SW480 (cell line): ENCODE results near the gene CYTH2.
A peak's percentile ranks its signal among the peaks of the same experiment; 100 is the strongest.

ENCODE experiments used
- DNase-seq: peaks from one replicate; pipeline ENCODE4 v3.0.0-alpha.2; 2016; ENCODE audit warnings: low spot score

CYTH2 gene

DNA sequence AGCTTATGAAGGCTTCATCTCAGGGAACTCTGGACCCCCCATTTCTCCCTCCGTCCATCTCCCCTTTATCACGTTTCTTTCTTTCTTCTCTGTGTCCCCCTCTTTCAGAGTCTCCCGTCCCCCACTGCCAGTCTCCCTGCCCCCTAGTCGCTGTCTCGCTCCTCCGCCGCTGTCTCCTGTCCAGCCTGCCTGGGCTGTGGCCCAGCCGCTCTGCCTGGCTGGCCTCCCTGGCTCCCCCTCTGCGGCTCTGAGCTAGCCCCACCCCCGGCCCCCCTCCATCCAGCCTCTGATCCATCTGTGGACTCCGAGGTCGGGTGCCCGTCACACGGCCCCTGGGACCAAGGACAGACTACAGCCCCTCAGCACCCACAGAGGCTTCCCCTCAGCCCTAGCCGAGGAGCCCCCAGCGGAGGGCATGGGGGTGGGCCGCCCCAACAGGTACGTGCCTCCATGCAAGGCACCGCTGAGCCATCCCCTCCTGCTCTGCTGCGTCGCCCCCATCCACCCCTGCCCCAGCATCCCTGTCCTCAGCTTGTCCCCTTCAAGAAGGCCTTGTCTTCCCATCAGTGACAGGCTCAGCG is 14.9 kb upstream of the CYTH2 start:
- no peak for DNase-seq

DNA sequence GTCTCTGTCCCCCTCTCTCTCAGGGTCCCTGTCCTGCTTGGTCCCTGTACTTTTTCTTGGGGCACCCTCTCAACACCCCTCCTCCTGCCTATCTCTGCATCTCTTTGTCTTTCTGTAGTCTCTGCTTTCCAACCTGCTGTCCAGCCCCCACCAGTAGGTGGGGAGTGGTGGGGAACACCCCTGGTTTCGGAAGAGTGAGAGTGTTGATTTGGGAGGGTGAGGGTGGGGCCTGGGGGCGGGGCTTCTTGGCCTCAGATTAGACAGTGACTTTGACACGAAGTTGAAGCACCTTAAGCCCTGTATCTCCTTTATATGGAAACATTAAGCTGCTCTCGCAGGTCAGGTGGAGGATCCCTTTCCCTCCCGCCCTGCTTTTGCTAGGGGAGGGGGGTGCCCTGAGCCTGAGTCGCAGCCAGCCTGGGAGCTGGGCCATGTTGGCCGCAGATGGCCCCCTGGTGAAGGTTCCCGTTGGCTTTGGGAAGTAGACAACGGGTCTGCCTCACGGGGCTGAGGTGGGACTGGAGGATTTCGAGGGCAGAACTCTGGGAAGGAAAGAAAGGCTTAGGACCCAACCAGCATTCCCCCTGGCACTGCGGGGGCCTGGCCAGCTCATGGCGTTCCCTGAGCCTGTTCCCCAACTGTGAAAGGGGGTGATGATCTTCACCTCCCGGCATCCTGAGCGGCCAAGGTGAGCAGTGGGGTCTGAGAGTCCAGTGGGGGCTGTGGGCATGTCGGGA is 13.8 kb upstream of the CYTH2 start, which contains the start of gene KCNJ14:
KCNJ14 (plus strand) TSS at position 404 of the 737 bp plus-strand sequence. CDS start 6,151 bp downstream, outside the sequence.
- DNase-seq = no peak

DNA sequence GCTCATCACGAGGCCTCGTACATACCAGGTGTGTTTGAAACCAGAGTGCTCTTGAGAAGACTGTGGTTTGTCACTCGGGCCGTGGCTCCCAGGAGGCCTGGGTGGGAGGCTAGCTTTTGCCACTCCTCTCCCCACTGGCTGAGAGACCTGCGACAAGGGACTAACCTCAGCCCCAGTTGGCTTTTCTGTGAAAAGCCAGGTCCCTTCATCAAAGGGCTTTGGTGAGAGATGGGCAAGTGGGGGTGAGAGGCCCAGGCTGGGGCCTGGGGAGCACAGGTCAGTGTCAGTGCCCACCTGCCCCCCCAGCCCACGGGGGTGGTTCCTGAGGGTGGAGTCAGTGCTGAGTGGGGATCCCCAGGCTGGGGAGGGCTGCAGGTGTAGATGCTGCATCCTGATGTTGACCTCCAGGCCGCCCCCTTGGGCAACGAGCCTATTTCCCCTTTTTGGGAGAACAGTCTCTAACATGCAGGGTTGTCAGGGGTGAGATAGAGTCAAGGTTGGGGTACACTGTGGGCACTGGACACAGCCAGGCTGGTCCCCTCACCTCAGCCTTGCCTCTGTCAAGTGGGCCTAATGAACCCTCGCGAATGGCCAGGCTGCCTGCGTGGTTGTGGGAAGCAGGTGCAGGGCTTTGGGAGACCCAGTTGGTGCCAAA is 13.1 kb upstream of the CYTH2 start:
- DNase-seq = no peak

DNA sequence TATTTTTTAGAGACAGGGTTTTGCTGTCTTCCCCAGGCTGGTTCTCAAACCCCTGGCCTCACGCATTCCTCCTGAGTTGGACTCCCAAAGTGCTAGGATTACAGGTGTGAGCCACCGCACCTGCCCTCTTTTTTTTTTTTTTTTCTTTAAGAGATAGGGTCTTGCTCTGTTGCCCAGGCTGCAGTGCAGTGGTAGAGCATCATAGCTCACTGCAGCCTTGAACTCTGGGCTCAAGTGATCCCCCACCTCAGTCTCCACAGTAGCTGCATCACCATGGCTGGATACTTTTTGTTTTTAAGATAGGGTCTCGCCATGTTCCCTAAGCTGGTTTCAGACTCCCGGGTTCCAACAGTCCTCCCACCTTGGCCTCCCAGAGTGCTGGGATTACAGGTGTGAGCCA is 12.3 kb upstream of the CYTH2 start:
- DNase-seq = no peak

DNA sequence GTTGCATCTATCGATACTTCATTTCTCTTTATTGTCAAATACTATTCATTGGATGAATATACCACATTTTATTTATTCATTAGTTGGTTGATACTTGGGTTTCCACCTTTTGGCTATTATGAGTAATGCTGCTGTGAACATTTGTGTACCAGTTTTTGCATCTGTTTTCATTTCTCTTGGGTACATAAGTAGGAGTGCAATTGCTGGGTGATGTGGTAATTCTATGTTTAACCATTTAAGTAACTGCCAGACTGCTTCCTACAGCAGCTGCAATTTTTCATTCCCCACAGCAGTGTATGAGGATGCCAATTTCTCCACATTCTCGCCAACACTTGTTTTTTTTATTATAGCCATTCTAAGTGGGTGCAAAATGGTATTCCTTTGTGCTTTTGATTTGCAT is 11.2 kb upstream of the CYTH2 start:
- DNase-seq = no peak

DNA sequence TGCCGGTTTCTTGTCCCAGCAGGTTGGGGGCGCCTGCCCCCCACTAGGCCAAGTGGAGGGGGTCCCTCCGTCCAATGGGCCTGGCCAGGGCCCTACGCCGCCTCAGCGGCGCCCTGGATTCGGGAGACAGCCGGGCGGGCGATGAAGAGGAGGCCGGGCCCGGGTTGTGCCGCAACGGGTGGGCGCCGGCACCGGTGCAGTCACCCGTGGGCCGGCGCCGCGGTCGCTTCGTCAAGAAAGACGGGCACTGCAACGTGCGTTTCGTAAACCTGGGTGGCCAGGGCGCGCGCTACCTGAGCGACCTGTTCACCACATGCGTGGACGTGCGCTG is 7.6 kb upstream of the CYTH2 start:
- DNase-seq = no peak

DNA sequence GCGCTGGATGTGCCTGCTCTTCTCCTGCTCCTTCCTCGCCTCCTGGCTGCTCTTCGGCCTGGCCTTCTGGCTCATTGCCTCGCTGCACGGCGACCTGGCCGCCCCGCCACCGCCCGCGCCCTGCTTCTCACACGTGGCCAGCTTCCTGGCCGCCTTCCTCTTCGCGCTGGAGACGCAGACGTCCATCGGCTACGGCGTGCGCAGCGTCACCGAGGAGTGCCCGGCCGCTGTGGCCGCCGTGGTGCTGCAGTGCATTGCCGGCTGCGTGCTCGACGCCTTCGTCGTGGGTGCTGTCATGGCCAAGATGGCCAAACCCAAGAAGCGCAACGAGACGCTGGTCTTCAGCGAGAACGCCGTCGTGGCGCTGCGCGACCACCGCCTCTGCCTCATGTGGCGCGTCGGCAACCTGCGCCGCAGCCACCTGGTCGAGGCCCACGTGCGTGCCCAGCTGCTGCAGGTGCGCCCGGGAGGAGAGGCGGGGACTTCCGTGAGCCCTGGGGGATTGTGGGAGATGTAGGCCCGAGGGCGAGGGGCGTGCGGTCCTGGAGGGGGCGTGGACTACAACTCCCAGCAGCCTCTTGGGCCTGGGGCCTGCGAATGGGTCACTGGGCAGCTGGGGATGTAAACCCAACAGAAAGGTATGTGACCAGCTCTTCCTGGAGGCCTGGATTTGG is 7.0 kb upstream of the CYTH2 start:
- no peak for DNase-seq

DNA sequence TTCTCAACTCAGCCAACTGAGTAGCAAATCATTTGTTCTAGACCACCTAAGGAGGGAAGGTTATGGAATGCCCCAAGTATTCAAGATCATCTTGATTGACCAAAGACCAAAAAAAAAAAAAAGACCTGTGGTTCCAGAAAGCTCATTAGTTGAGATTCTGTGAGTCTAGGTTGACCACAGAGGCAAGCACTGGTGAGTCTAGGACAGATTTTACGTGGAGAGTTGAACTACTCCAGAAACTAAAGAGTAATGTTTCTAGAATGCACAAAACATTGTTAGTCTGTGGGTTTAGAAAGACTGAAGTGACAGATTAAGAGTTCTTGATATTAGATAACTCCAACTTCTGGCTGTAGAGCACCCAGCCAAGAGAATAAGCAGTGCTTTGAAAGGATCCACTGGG is 4.0 kb upstream of the CYTH2 start:
- DNase-seq = no peak

DNA sequence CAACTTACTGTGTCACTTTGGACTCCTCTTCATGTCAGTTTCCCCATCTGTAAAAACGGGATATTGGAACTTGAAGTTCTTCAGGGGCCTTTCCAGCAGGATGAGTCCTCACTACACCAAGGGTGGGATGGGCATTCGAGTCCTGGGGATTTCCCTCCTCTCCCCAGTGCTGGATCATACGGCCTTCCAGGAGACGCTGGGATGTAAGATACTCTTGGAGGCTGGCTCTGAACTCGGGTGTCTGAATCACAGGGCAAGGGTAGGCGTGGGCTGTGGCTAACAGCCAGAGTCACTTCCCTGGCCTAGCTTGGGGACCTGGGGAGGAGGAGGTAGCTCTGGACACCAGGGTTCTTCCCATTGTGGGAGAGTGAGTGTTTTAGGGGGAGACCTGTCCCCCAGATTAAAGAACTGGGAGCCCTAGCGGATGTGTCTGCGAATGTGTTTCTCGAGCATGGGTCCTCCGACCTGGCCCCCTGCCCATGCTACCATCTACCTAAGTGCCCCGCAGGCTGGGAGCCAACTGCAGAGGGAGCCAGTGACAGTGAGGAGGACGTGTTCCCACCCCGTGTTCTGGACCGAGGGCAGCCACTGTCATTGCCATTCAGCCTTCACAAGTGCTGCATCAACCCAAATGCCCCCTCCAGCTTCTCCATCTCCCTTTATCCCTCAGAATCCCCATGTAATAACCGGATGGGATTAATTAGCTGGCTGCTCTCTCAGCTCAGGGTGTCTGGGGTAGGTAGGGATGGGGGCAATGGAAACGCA is 2.4 kb upstream of the CYTH2 start:
- DNase-seq = no peak

DNA sequence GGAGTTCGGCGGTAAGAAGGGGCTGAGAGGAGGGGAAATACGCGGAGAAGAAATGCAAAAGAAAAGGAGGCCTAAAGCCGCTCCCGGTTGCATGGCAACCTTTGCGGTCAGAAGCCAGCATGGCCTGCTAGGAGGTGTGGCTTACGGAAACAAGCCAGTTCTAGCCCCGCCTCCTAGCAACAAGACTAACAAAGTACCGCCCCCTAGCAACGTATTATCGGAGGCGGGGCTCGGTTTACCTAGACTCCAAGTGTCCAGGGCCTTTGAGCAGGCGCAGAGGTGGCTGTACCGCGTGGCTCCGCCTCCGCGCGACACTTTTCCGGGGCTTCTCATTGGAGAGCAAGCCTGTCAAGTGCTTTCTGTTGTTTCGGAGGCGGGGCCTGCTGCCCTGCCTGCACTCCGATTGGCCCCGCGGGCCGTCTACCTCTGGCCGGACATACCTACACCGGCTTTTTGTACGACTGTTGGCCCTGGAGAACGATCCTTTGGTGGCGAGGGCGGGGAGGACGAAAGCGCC is 339 bp upstream of the CYTH2 start:
- DNase-seq = peak; percentile 100

DNA sequence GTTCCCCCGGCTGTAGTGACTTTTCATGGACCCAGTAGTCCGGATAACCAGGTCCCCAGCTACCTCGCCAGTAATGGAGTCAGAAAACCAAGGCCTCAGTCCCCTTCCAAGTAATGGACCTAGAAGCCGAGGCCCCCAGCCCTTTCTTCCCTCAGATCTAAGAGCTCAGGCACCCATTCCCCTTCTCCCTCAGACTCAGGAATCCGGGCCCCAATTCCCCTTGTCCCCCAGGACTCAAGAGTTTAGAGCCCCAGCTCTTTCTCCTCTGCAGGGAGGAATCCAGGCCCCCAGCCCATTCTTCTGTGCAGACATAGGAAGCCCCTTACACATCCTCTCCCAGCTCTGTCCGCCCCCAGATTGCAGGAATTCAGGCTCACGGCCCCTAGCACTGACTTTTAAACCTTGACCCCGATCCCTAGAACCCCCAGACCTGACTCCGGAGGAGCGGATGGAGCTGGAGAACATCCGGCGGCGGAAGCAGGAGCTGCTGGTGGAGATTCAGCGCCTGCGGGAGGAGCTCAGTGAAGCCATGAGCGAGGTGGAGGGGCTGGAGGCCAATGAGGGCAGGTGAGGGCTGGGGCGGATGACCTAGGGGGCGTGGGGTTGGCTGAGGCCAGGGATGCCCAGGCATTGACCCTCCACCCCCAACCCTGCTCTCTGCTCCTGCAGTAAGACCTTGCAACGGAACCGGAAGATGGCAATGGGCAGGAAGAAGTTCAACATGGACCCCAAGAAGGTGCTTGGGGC is 938 bp downstream of the CYTH2 start:
- DNase-seq = no peak

DNA sequence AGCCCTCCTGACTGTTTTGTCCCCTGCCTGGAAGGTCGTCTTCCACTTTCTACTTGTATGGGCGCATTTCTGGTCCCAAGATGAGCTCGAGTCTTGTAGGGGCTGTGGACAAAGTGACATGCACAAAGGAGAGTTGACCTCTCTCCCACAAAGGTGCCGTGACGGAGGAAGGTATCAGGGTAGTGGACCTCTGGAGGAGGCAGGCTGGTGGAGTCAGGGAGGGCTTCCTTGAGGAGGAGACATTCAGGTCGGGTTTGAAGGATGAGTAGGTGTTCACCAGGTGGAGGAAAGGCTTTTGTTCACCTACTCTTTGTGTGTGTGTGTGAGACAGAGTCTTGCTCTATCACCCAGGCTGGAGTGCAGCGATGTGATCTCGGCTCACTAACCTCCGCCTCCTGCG is 1.7 kb downstream of the CYTH2 start:
- DNase-seq = no peak

DNA sequence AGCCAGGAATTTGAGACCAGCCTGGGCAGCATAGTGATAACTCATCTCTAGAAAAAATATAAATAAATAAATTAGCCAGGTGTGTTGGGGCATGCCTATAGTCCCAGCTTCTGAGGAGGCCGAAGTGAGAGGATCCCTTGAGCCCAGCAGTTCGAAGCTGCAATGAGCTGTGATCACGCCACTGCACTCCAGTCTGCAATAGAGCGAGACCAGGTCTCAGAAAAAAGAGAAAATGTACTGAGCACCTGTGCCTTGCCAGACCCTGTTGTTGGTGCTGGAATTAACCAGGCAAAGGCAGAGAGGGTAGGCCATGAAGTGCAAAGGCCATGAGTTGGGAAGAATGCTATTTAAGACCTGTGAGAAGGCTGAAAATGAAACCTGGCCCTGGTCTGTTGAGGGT is 2.7 kb downstream of the CYTH2 start:
- DNase-seq = no peak

DNA sequence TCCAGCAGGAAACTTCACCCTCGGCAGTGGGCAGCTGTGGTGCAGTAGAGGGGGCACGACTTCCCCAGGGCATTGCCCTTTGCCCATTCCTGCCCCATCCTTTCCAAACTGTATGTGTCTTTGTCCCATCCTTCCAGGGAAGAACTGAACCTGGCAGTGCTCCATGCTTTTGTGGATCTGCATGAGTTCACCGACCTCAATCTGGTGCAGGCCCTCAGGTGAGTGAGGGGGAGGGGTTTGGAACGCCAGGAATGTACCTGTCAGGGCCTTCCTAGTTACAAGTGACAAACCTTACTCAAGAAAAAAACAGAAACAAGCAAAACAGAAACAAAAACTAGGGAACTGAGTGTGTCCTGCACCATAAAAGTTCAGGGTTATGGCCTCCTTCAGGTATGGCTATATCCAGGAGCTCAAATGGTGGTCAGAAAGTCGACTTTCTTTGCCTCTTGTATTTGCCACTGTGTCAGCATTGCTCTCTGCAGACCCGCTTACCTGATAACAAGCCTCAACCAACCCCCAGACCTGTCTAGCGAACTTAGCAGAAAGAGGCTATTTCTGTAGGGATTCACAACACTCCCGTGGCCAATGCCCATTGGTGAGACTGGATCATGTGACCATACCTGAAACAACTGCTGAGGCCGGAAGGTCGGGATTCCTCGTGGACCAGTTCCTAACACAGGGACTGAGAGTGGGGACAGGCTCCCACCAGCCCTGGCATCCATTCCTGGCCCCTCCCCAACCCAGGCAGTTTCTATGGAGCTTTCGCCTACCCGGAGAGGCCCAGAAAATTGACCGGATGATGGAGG is 4.2 kb downstream of the CYTH2 start:
- no peak for DNase-seq

DNA sequence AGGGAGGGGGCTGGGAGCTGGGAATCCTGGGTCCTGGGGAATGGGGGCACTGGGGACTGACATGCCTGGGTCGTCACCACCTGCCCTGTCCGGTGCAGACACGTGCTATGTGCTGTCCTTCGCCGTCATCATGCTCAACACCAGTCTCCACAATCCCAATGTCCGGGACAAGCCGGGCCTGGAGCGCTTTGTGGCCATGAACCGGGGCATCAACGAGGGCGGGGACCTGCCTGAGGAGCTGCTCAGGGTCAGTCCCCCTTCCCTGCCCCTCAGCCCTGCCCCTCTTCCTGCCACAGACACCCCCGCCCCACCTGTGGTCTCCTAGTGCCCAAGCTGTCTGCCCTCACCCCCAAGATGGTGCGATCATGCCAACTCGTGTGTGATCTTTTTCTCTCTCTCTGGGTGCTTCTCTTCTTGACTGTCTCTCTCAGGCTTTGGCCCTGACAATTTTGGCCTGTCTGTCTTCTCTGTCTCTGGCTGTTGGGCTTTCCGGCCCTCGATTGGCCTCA is 5.0 kb downstream of the CYTH2 start:
- DNase-seq = no peak

DNA sequence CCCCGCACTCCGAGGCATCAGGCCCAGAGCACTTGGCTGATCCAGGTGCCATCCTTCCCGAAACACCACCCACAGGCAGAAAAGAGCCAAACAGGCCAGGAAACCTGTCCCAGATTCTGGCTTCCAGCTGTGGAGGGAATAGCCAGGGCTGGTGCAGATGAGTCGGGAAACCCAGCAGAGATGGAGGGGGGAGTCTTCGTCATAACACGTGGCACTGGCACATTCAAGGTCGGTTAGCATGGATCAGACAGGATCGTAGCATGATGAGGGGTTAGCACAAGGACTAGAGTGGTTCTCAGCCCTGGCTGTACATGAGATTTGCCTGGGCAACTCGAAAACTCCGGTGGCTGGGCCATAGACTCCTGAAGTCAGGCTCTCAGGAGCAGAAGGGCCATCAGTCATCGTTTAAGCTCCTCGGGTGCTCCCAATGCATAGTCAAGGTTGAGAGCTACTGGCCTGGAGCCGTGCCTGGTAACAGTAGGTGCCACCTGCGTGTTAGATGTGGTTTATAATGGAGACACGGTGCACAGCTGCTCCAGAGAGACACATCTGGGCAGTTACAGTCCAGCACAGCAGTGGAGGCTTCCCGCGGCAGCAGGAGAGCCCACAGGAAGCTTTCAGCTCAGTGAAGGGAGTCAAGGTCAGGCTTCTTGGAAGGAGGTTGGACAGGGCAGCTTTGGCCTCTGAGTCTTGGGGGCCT is 6.3 kb downstream of the CYTH2 start:
- DNase-seq = no peak

DNA sequence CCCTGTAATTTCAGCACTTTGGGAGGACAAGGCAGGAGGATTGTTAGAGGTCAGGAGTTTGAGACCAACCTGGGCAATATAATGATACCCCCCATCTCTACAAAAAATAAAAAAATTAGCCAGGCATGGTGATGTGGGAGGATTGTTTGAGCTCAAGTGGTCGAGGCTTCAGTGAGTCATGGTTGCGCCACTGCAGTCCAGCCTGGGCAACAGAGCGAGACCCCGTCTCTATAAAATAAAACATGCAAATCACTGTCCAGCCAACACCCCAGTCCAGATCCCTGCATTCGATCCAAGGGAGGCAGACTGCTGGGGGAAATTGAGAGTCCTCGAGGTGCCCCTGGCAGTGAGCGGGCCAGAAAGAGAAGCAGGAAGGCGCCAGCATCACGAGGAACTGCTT is 7.0 kb downstream of the CYTH2 start:
- no peak for DNase-seq

DNA sequence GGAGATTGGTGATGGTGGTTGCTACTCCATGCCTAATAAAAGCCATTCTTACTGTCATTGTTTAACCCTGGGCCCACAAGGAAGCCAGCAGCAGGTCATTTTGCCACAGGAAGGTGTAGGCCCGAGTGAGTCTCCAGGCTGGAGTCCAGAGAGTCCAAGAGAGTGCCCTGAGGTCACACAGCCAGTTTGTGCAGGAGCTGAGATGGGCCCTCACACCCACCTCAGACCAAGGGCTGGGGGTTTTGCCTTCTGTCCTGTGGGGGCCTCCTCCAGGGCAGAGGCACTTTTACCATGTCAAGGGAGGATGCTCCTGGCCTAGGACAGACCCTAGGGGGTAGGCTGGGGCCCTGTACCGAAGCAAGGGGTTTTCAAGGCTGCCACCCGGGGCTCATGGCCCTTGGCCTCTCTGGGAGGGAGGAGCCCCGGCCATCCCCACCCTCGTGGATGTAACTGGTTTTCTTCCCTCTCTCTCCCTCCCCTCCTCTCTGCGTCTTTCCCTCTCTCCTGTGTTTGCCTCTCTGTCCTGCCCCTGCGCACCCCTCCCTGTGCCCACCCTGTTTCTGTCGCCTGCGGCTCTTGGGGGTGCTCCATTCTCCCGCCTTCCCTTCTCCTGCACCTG is 8.0 kb downstream of the CYTH2 start:
- no peak for DNase-seq

DNA sequence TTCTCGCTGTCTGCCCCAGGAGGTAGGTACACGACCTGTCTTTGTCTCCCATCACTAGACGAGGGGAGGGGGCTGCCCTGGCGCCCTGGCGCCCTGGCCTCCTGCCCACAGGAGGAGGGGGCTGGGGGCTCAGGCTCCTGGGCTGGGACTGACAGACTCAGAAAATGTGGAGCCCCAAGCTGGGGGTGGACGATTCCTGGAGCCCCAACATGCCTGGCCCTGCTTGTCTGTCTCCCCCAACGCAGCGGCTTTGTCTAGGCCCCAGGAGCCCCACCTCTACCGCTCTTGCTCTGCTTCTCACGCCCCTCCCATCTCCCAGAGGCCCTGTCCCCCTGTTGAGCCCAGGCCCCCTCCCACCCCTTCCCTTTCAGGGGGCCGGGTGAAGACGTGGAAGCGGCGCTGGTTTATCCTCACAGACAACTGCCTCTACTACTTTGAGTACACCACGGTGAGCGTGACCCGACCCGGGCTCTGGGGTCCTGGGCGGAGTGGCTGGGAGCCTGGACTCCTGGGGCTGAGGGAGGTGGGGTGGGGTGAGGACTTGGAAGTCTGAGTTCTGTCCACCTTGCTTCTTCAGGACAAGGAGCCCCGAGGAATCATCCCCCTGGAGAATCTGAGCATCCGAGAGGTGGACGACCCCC is 8.6 kb downstream of the CYTH2 start:
- DNase-seq = no peak
